Small intestine (tissue), 7 donors: Measurements from ENCODE around the gene PDGFC. TPM values are rescaled to one million over a fixed set of nuclear protein-coding genes. Genes with fewer than 3 reads are reported as not detected.

Experiments
- DNase-seq, 2 donors: peaks; one replicate each; pipeline versions ENCODE4 v3.0.0 to v3.0.0-alpha.2; 2013
- FAIRE-seq: peaks from 2 replicates; lab custom pipeline; 2012; peaks lifted over from hg19 to GRCh38; lab: Jason Lieb, UNC
- H3K27ac ChIP-seq, 3 donors: one replicate each; pipeline ENCODE4 v1.5.1; 2013; ENCODE audit warnings: low read length in 2 of 3, mild to moderate bottlenecking in 2 of 3, control low read depth in 1 of 3, inconsistent platforms in 1 of 3, low read depth in 1 of 3, moderate library complexity in 1 of 3
- H3K27me3 ChIP-seq, 3 donors: one replicate each; pipeline ENCODE4 v1.6.1; 2013; ENCODE audit warnings: low read length in 3 of 3, inconsistent platforms in 1 of 3; ENCODE audit not compliant: control insufficient read depth in 3 of 3, insufficient read depth in 3 of 3
- H3K36me3 ChIP-seq, 3 donors: one replicate each; pipeline ENCODE4 v1.6.1; 2013; ENCODE audit warnings: low read length in 3 of 3, inconsistent platforms in 1 of 3, low read depth in 1 of 3, mild to moderate bottlenecking in 1 of 3, moderate library complexity in 1 of 3; ENCODE audit not compliant: control insufficient read depth in 3 of 3, insufficient read depth in 2 of 3
- H3K4me1 ChIP-seq, 3 donors: one replicate each; pipeline ENCODE4 v1.6.1; 2013; ENCODE audit warnings: low read length in 2 of 3, inconsistent platforms in 1 of 3, low read depth in 1 of 3, mild to moderate bottlenecking in 1 of 3, moderate library complexity in 1 of 3; ENCODE audit not compliant: control insufficient read depth in 3 of 3, insufficient read depth in 2 of 3
- H3K4me3 ChIP-seq, 3 donors: one replicate each; pipeline ENCODE4 v1.5.1; 2013; ENCODE audit warnings: low read length in 3 of 3, control low read depth in 1 of 3, inconsistent platforms in 1 of 3, low read depth in 1 of 3, mild to moderate bottlenecking in 1 of 3, moderate library complexity in 1 of 3
- H3K9me3 ChIP-seq, 2 donors: one replicate each; pipeline ENCODE4 v1.6.1; 2013; ENCODE audit warnings: low read depth in 1 of 2, low read length in 1 of 2; ENCODE audit not compliant: control insufficient read depth in 2 of 2, insufficient read depth in 1 of 2
- WGBS, 3 donors: extraction: QIAGEN DNeasy Blood & Tissue Kit; methylation state at CpG; one replicate each; pipeline ENCODE4 v1.1.7; 2013; 5-methylcytosine and 5-hydroxymethylcytosine counted together
- polyA plus RNA-seq, 4 donors: library from polyadenylated mRNA; stranded (reverse) in 3 of 4; unstranded in 1 of 4; fragments of 200-250 nt in 3 of 4; fragments of 120-200 nt in 1 of 4; gene quantifications; one replicate each; pipeline versions ENCODE4 v1.2.1 to v1.2.3, GENCODE V29; 2013
- donor health status: healthy with polysubstance abuse.
- donor health status: control.
- donor health status: control.
- donor health status: Bipolar disorder and iron deficiency.
- donor health status: healthy.

Gene PDGFC
- polyA plus RNA-seq, 4 donors, result 2.4 to 22.2 (median 3.2) TPM

DNA sequence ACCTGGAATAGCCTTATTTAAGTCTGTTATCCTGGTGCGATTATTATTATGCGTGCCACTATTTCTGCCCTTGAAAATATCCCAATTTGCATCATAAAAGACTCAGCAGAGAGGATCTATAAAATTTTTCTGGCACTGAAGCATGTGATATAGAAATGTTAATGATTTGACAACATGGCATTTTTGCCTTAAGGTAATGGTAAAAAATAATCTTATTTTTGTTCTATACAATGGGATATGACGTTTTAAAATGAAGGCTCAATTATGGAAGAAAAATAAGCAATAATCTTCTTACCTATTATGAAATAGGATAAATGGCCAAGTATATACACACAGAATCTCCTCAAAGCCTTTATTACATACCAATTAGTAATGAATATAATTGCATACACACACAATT lies 113.5 kb downstream of the PDGFC start:
- H3K27ac ChIP-seq, result no peak overlapping the region
- DNase-seq (no peak), FAIRE-seq (no peak)
- WGBS, 3 donors, result 92 to 98% (median 95%) methylated on average over 3 of the region's 3 CpGs
- H3K4me1 ChIP-seq, result no peaks in the 10 kb centered on the region
- no peaks in the 10 kb centered on the region for H3K27me3 ChIP-seq
- H3K9me3 ChIP-seq, result no peaks in the 10 kb centered on the region
- H3K36me3 ChIP-seq, result no peaks in the 10 kb centered on the region
- H3K4me3 ChIP-seq, result no peak overlapping the region

DNA sequence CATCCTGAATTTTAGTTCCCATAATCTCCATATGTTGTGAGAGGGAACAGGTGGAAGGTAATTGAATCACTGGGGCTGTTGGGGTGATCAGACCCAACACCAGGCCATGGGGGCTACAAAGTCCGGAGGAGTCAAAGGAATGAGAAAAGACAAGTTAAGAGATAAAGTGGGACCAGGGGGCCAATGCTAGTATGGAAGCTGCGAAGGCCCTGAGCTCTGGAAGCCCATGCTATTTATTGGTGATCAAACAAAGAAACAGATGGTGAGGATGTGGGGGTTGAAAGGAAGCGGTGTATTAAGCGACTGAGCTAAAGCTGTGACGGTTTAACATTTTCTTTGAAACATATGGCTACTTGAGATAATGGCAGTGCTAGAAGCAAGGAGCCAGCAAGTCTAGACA lies 132.8 kb downstream of the PDGFC start:
- H3K27me3 ChIP-seq, result no peaks in the 10 kb centered on the region
- H3K27ac ChIP-seq, result no peak overlapping the region
- DNase-seq (peak in 1 of 2 donors; percentile 8), FAIRE-seq (no peak)
- no peaks in the 10 kb centered on the region for H3K4me1 ChIP-seq
- H3K36me3 ChIP-seq, result no peaks in the 10 kb centered on the region
- 91 to 94% (median 93%) methylated on average over 5 of the region's 5 CpGs for WGBS, 3 donors
- no peak overlapping the region for H3K4me3 ChIP-seq
- H3K9me3 ChIP-seq, result peaks cover 0 to 44% of the 10 kb centered on the region in 2 donors

DNA sequence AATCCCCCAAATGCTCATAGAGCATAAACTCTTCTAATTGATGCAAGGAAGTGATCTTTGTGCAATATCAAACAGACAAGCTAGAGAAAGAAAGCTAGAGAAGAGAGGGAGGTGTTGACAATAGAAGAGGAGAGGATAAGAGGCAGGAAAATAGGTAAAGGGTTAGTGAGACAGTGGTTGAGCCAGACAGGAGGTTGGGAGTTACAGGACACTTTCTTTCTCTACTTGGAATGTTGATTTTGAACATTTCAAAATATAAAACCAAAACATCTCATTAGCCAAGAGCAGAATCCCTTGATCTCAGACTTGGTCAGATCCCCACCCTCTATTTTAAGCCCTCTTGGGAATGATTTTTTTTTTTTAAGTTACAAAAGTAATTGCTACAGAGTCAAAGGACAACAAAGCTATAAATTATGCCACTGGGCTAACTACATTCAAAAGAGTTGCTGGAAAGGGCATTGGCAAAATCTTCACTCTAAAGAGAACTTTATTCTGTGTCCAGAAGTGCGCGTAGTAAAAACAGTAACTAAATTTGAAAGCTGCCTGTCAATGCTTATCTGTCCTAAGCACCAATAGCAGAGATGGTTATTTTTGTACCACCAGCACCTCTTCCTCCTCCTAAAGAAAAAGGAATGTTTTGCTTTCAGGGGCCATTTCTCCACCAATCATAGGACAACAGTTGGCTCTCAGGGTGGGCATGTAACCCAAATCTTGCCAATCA lies 133.8 kb downstream of the PDGFC start:
- DNase-seq (no peak), FAIRE-seq (no peak)
- Histone ChIP-seq H3K27ac (no peak overlapping the region), H3K27me3 (no peaks in the 10 kb centered on the region), H3K4me3 (no peak overlapping the region), H3K36me3 (no peaks in the 10 kb centered on the region), H3K4me1 (no peaks in the 10 kb centered on the region), H3K9me3 (peaks cover 0 to 39% of the 10 kb centered on the region in 2 donors)
- 94 to 99% (median 98%) methylated on average over 2 of the region's 2 CpGs for WGBS, 3 donors

DNA sequence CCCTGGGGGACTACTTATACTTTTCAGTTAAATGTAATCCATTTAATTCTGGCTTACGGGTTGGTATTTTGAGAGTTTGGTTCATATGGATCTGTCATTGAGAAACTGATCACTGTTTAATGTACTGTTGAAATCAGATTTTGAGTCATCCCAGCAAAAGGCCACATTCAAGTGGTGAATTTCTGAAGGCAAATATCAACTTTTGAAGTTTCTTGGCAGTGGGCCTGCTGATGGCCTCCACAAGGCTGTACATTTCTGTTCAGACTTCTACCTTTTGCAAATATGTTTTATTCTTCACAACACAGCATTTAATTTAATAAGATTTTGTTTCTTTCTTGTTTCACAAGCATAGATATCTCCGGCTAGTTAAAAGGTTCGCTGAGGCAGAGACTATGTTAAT lies 138.7 kb downstream of the PDGFC start:
- H3K4me3 ChIP-seq, result no peak overlapping the region
- H3K36me3 ChIP-seq, result no peaks in the 10 kb centered on the region
- no peak overlapping the region for H3K27ac ChIP-seq
- no peak for FAIRE-seq
- WGBS, 3 donors, result 91 to 97% (median 94%) methylated on average over 3 of the region's 3 CpGs
- DNase-seq, result no peak
- no peaks in the 10 kb centered on the region for H3K27me3 ChIP-seq
- H3K9me3 ChIP-seq, result peaks cover 0 to 4% of the 10 kb centered on the region in 2 donors
- no peaks in the 10 kb centered on the region for H3K4me1 ChIP-seq

DNA sequence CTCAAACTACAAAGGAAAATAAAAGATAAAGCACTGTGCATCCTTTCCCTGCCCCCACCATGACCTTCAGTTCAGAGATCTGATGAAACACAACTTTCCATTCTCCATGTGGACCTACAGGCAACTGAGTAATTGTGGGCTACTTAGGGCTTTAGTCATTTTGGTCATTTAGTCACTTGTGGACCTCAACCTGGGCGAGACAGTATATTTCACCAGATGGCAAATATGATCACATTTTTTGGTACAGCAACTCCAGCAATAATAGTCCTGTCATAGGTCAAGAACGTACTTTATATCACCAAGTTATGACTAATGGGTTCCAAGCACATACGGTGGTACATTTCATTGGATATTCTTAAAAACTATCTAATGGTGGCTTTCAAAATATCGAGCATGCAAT lies 141.2 kb downstream of the PDGFC start:
- Histone ChIP-seq H3K27ac (no peak overlapping the region), H3K4me3 (no peak overlapping the region), H3K9me3 (no peaks in the 10 kb centered on the region), H3K4me1 (no peaks in the 10 kb centered on the region), H3K27me3 (no peaks in the 10 kb centered on the region), H3K36me3 (no peaks in the 10 kb centered on the region)
- WGBS, 3 donors, result 89 to 91% (median 89%) methylated on average over 4 of the region's 4 CpGs
- DNase-seq (no peak), FAIRE-seq (no peak)

DNA sequence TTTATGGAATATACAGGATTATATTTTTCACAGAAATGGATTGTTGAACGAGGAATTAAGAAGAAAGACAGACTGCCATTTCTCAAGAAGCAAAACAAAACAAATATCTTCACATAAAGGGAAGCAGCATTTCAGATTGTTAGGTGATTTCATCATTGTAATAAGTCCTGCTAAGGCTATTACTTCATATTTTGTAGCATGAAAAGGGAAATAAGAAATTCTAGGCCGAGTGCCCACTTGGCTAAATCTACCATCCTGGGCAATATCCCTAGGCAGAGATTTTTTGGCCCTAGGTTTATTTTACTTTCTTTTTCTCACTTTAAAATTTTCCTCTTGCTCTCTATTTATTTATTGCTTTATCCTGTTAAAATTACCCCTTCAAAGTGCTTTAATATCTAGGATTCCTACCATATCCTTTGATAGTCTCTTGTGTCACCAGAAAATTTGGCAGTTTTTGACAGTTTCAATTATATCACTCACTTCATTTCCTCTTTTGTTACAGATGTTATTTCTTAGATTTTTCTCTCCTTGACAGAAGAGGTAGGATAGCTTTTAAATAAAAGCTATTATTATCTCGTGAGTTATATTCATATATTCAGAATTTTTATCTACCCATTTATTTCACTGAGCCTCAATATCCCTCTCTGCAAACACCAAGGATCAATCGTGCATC lies 142.3 kb downstream of the PDGFC start:
- no peak overlapping the region for H3K27ac ChIP-seq
- no peaks in the 10 kb centered on the region for H3K9me3 ChIP-seq
- H3K36me3 ChIP-seq, result no peaks in the 10 kb centered on the region
- no peak overlapping the region for H3K4me3 ChIP-seq
- H3K27me3 ChIP-seq, result no peaks in the 10 kb centered on the region
- DNase-seq, result no peak
- 71 to 83% (median 76%) methylated on average over 4 of the region's 4 CpGs for WGBS, 3 donors
- peak; percentile 41 for FAIRE-seq
- no peaks in the 10 kb centered on the region for H3K4me1 ChIP-seq

DNA sequence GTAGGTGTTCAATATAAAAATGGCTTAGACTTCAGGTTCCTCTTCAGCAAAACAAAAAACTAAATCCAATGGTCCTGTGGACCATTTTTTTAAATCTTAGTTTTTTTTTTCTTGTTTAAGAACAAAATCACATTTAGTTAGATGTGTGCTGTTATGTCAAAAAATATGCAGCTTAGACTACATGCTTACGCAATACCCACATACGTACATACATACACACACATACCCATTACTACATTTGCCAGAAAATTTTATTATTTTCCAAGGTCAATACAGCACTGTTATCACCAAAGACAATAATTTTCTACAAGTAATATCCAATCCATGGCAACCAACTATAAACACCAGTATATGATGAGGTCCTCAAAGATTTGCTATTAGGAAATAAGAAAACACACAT lies 144.1 kb downstream of the PDGFC start:
- WGBS, 3 donors, result 72 to 93% (median 93%) methylated on average over 2 of the region's 2 CpGs
- Histone ChIP-seq H3K9me3 (no peaks in the 10 kb centered on the region), H3K4me1 (no peaks in the 10 kb centered on the region), H3K4me3 (no peak overlapping the region), H3K27me3 (no peaks in the 10 kb centered on the region), H3K36me3 (no peaks in the 10 kb centered on the region), H3K27ac (no peak overlapping the region)
- FAIRE-seq (no peak), DNase-seq (no peak)

DNA sequence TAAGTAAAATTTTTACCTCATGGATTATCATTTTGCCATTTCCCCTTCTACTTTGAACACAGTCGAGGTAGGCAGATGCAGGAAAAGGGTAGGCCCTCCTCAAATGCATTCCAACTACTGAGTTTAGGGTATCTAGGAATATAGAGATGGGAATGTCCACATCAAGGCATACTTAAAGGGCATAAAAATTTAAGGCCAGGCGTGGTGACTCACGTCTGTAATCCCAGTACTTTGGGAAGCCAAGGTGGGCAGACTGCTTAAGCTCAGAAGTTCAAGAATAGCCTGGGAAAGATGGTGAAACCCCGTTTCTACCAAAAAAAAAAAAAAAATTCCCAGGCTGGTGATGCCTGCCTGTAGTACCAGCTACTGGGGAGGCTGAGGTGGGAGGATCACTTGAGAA lies 146.5 kb downstream of the PDGFC start:
- no peak for FAIRE-seq
- Histone ChIP-seq H3K27ac (no peak overlapping the region), H3K4me3 (no peak overlapping the region), H3K4me1 (no peaks in the 10 kb centered on the region), H3K27me3 (no peaks in the 10 kb centered on the region), H3K36me3 (no peaks in the 10 kb centered on the region), H3K9me3 (no peaks in the 10 kb centered on the region)
- no peak for DNase-seq
- WGBS, 3 donors, result 78 to 90% (median 88%) methylated on average over 4 of the region's 4 CpGs
